HEK293 (cell line): Measurements from ENCODE around the gene MUC12.

Experiments
- CTCF ChIP-seq: fragments of 450-650 bp; formaldehyde crosslinking; IDR thresholded peaks from 2 replicates; pipeline ENCODE4 v1.5.1; 2016; ENCODE audit warnings: missing biosample characterization, missing genetic modification characterization
- KLF10 ChIP-seq: fragments of 450-650 bp; IDR thresholded peaks from 2 replicates; pipeline ENCODE4 v1.5.1; 2018; ENCODE audit warnings: missing biosample characterization, mild to moderate bottlenecking, missing genetic modification characterization
- ZBTB21 ChIP-seq: fragments of 450-650 bp; formaldehyde crosslinking; IDR thresholded peaks from 2 replicates; pipeline ENCODE4 v1.5.1; 2017; ENCODE audit warnings: missing biosample characterization, missing genetic modification characterization
- ZNF121 ChIP-seq: fragments of 450-650 bp; formaldehyde crosslinking; IDR thresholded peaks from 2 replicates; pipeline ENCODE4 v1.5.1; 2016; ENCODE audit warnings: missing biosample characterization, missing genetic modification characterization
- ZNF132 ChIP-seq: fragments of 450-650 bp; formaldehyde crosslinking; IDR thresholded peaks from 2 replicates; pipeline ENCODE4 v1.5.1; 2017; ENCODE audit warnings: missing biosample characterization, missing genetic modification characterization, borderline replicate concordance
- ZNF138 ChIP-seq: fragments of 450-650 bp; formaldehyde crosslinking; IDR thresholded peaks from 2 replicates; pipeline ENCODE4 v1.5.1; 2016; ENCODE audit warnings: missing biosample characterization, missing genetic modification characterization, borderline replicate concordance
- ZNF184 ChIP-seq: fragments of 450-650 bp; IDR thresholded peaks from 2 replicates; pipeline ENCODE4 v1.5.1; 2018; ENCODE audit warnings: missing biosample characterization, mild to moderate bottlenecking, missing genetic modification characterization
- ZNF302 ChIP-seq: fragments of 450-650 bp; formaldehyde crosslinking; IDR thresholded peaks from 2 replicates; pipeline ENCODE4 v1.5.1; 2016; ENCODE audit warnings: missing biosample characterization, missing genetic modification characterization, low read depth
- ZNF571 ChIP-seq: fragments of 450-650 bp; formaldehyde crosslinking; IDR thresholded peaks from 2 replicates; pipeline ENCODE4 v1.5.0; 2017; ENCODE audit warnings: missing biosample characterization, missing genetic modification characterization
- ZNF654 ChIP-seq: fragments of 450-650 bp; formaldehyde crosslinking; IDR thresholded peaks from 2 replicates; pipeline ENCODE4 v1.5.1; 2016; ENCODE audit warnings: low read depth, missing biosample characterization, missing genetic modification characterization

- TF ChIP-seq ZNF184 (tag by site-specific recombination): no peak
- no peak for TF ChIP-seq ZNF121 (tag by site-specific recombination)
- no peak for TF ChIP-seq CTCF (tag by site-specific recombination)
- no peak for TF ChIP-seq ZNF571 (tag by site-specific recombination)
- no peak for TF ChIP-seq KLF10 (tag by site-specific recombination)
- no peak for TF ChIP-seq ZNF132 (tag by site-specific recombination)
- no peak for TF ChIP-seq ZNF138
- no peak for TF ChIP-seq ZNF302 (tag by site-specific recombination)
- TF ChIP-seq ZBTB21: no peak
- no peak for TF ChIP-seq ZNF654 (tag by site-specific recombination)
These were observed 43.6 kb downstream of the MUC12 start for GRCh38 chr7:101012931-101013330.
